ENCODE measurements around the gene FLOT2.
"Not testable (repeated sequence)": the region's sequence is repeated elsewhere in the genome, so short reads cannot be mapped to it uniquely, and the experiment has no call there.

FLOT2 gene

DNA sequence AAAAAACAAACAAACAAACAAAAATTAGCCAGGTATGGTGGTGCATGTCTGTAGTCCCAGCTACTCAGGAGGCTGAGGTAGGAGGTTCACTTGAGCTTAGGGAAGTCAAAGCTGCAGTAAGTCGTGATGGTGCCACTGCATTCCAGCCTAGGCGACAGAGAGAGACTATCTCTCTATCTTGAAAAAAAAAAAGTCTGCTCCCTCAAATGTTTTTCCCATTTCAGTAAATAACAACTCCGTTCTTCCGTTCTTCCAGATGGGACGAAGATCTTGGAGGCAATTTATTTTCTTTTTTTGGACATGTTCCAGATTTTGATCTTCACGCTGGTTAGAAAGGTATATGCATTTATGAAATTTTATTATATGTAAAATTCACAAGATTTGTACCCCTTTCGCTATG is 23.7 kb downstream of the FLOT2 start:
- no peak for DNase-seq (ENCODE audit: low read depth)

DNA sequence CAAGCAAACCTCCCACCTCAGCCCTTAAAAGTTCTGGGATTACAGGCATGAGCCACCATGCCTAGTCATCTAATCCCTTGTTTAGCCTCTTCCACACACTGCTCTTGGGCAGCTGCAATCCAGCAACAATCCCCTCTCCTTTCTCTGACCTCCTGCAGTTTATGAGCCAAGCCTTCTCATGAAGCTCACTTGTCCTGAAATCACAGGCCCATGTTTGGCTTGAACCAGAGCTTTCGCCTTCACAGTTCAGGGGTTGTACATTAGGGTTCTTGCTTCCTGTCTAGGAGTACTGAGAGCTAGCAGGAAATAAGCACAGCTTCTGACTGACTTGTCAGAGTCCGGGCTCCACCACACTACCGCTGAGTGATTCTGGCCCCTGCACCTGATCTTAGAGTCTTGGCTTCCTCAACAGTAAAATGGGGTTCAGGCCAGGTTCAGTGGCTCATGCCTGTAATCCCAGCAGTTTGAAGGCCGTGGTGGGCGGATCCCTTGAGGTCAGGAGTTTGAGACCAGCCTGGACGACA is 26.4 kb downstream of the FLOT2 start:
- no peak for DNase-seq (ENCODE audit: low read depth)

DNA sequence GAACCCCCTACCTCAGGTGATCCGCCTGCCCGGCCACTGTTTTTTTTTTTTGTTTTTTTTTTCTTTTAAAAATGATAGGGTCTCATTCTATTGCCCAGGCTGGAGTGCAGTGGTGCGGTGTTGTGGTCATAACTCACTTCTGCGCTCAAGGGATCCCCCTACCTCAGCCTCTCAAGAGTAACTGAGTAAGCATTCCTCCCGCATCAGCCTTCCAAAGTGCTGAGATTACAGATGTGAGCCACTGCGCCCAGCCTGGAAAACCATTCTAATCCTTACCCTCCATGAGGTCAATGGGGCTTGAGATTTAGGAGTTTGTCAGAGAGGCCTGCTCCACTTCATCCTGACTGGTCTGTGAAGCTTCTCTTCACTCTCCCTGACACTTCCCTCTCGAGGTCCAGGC is 30.3 kb downstream of the FLOT2 start:
- no peak for DNase-seq (ENCODE audit: low read depth)

DNA sequence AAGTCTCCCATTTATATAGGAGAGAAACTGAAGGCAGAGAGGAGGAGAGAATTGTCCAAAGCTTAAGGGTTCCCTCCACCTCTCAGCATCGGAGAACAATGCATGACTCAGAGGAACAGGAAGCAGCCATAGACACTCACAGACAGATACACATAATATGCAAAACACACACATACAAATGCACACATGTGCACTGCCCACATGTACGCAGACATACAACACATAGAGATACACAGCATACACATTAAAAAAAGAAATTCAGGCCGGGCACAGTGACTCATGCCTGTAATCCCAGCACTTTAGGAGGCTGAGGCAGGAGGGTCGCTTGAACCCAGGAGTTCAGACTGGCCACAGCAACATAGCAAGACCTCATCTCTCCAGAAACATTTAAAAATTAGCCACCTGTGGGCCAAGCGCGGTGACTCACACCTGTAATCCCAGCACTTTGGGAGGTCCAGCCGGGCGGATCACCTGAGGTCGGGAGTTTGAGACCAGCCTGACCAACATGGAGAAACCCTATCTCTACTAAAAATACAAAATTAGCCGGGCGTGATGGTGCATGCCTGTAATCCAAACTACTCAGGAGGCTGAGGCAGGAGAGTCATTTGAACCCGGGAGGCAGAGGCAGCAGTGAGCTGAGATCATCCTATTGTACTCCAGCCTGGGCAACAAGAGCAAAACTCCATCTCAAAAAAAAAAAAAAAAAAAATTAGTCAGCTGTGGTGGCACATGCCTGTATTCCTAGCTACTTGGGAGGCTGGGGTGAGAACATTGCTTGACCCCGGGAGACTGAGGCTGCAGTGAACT is 31.4 kb downstream of the FLOT2 start:
- DNase-seq (ENCODE audit: low read depth) = no peak

DNA sequence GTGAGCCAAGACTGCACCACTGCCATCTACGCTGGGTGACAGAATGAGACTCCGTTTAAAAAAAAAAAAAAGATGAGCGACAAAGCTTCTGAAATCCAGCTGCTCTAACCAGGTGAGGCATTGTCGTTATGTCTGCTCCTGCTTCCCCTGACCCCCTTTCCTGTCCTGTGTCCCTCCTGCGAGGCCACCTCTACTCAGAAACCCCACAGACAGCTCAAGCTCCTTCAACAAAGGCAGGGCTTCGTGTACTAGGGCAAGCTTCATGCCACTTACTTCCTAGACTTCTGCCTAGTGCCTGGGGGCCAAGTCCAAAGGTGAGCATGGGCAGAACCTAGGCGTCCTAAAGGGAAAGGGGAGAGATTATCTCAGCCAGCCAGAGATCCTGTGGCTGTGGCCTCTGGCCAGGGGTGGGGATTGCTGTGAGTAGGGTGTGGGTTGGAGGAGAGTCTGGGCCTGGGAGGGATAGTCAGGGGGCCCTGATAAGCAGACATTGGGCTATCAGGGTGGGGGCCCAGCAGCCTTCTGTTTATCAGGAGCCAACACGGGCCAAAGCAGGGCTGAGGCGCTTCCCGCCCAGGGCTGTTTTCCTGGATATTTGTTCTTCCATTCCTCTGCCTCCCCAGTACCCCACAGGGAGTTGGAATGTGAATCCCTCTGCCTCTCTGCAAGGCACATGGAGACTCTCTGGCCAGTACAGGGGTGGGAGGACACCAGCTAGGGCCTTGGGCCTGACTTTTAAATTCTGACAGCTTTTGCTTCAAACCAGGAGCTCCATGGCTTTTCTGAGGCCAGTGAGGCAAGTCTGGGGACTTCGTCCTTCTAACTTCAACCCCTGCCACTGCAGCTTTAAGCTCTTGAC is 32.3 kb downstream of the FLOT2 start:
- DNase-seq (ENCODE audit: low read depth) = no peak

DNA sequence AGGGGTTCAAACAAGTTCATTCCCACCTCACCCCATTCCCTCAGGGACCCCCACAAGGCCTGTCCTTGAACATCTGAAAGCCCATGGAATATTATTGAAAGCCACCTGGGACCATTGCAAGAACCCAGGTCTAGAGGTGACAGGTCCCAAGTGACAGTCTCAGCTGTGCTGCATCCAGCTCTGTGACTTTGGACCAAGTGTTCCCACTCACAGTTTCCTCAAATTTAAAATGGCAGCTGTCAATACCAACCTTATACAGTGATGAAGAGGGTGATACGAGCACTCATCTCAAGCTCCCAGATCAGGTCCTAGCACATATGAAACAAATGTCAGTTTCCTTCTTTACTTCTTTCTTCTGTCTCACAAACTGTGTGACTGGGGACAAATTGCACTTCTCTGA is 33.6 kb downstream of the FLOT2 start:
- DNase-seq (ENCODE audit: low read depth) = no peak

DNA sequence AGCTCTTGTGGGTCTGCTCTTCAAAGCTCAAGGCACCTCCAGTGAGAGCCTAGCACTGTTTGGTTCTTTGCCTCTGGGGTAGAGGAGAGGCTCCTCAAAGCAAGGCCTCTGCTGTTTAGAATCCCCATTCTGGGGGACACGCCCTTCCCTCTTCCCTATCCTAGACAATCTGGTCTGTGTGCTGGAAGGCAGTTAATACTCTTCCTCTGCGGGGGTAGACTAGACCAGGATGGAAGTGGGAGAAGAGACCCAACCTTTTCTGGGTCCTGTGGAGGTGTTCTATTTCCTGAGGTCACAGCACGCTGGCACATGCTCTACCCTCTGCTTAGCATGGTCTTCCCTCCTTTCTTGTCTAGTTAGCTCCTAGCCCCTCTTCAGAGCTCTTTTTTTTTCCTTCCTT is 35.0 kb downstream of the FLOT2 start:
- DNase-seq (ENCODE audit: low read depth) = no peak

DNA sequence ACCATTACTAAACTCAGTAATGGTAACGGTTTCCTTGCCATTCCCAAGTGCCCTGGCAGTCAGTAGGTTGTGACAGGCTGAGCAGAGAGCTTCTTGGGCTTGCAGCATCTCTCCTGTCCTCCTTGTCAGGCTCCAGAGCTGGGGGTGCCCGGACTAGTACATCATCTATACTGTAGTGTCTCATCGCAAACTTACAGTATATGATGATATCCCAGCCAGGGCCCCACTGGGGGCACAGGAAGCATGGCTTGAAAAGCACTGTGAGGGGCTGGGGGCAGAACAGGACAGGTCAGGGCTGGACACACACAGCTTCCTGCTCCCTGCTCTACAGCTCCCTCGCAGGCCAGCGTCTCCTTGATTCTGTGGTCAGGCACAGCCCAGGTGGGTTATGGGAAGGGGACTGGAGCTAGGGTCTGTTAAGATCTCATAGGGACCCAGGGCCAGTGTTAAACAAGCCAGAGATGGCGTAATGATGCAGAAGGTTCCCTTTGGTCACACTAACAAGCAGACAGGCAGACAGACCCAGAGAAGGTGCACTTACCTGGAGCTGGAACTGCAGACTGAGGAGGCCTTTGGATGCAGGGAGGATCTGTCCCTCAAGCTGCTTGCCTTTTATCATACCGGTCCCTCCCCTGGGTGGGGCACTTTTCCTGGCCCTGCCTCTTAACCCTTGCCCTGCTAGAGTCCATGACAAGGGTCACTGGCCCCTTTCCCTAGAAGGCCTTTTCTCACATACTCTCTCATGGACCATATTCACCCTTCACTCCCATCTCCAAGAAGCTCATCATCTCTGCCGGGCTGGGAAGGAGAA is 35.9 kb downstream of the FLOT2 start:
- no peak for DNase-seq (ENCODE audit: low read depth)

DNA sequence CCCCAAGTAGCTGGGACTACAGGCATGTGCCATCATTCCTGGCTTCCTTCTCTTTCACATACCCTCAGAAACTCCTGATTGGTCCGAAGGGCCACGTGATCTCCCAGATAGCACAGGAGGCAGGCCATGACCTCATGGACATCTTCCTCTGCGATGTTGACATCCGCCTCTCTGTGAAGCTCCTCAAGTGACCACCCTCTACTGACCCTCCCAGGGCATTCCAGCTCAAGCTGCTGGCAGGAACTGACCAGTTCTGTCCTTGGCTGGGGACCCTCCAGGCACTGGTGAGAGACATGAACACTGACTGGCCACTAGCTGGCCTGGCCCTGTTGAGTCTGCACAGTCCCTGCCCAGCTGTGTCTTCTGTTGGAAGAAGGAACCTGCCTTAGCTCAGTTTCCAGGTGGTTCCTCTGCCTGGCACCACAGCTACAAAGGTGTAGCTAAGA is 37.1 kb downstream of the FLOT2 start:
- no peak for DNase-seq (ENCODE audit: low read depth)

DNA sequence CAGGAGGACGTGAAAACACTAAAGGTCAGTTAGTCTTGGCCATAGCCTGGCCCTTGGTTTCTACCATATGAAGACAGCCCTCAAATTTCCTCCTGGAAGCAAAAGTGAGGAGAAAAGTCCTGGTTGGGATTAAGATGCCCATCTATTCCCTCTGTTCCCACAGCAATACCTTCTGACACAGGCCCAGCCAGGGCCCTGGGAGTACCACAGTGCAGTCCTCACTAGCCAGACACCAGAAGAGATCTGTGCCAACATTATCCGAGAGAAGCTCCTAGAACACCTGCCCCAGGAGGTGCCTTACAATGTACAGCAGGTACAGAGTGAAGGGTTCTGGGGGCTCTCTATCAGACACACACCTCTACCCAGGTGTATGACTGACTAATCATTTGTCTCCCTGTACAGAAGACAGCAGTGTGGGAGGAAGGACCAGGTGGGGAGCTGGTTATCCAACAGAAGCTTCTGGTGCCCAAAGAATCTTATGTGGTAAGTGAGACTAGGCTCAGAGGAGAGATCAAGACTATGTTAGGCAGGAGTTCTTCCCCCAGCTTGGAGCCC is 38.7 kb downstream of the FLOT2 start:
- DNase-seq (ENCODE audit: low read depth) = no peak

DNA sequence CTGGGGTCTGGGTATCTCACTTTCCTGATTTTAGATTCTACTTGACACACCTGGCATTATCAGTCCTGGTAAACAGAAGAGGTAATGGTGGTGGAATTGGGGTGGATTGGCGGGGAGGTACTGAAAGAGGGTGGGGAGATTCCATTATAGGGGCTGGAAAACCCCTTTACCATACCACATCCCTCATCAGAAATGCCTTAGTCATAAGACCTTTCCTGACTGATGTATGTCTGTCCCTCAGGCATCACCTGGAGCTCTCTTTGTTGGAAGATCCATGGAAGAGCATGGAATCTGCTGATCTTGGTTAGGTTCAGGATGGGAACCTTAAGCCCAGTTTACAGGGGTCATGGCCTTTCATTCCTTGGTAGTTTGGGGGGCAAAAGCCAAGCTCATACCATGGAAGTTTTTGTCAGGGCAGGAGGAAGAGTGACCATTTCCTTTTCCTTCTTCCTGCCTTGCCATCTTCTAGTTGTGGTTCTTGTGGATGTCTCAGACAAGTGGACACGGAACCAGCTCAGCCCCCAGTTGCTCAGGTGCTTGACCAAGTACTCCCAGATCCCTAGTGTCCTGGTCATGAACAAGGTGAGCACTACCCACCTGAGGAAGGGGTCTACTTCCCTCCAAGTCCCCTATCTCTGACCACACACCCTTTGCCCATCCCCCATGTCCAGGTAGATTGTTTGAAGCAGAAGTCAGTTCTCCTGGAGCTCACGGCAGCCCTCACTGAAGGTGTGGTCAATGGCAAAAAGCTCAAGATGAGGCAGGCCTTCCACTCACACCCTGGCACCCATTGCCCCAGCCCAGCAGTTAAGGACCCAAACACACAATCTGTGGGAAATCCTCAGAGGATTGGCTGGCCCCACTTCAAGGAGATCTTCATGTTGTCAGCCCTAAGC is 39.4 kb downstream of the FLOT2 start:
- DNase-seq (ENCODE audit: low read depth) = no peak

DNA sequence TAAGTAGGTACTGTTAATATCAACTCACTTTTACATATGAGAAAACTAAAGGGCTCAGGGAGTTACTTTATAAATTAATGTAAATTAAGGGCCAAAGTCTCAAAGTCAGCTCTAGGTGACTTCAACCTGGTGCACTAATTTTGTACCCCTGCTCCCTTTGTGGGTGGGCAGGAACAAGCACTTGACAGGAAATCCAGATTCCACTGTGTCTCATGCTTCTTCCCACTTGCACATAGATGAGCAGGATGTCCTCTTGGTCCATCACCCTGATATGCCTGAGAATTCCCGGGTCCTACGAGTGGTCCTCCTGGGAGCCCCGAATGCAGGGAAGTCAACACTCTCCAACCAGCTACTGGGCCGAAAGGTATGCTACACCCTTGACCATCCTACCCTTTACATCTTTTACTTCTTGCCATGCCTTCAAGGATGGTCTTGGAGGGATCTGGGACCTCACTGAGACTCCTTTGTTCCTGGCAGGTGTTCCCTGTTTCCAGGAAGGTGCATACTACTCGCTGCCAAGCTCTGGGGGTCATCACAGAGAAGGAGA is 41.4 kb downstream of the FLOT2 start:
- DNase-seq (ENCODE audit: low read depth) = no peak

DNA sequence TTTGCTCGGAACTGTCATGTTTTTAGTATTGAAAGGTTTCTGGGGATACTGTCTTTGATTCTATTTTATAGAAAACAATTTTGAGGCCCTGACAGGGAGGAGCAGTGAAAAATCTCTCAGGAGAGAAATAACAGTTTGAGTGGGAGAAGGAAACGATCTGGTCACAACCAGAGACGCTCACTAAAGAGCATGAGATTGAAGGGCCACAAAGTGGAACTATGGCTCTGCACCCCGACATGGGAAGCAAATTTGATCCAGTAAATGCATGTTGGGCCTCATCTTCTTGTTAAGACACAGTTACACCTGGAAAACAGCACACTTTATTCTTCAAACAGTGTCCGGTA is 42.2 kb downstream of the FLOT2 start:
- DNase-seq (ENCODE audit: low read depth) = no peak

DNA sequence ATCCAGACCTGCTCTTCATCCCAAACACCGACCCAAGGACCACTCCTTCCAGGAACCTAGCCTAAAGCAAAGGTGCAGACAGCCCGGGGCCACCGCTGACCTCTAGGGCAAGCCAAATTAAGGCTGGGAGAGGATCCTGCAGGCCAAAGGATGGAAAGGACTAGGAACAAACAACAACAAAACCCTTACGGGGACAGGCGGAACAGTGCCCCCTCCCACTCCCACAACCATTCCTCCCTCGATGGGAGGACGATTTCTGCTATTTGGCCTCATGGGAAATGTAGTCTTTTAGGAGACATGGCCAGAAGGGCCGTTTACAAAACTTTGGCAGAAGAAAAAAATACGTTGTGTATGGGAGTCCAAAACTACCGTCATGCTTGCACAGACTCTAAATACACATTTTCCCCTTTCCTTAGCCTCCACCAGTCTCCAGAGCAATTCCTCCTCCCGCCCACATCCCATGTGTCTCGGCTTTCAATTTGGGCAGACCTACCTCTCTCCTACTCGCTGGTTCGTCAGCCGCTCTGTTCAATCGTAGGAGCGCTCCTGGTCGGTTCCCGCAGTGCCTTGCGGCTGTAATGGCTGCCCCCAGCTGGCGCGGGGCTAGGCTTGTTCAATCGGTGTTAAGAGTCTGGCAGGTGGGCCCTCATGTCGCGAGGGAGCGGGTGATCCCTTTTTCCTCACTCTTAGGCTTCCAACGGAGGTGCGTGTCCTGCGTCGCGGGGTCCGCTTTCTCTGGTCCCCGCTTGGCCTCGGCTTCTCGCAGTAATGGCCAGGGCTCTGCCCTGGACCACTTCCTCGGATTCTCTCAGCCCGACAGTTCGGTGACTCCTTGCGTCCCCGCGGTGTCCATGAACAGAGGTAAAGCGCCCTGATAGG is 42.8 kb downstream of the FLOT2 start, which contains the start of gene ERAL1:
Gene ERAL1 (plus strand): TSS at position 560 of the 879 bp plus-strand sequence. CDS start 19 bp downstream, at position 579.
- peak; percentile 57 for DNase-seq (ENCODE audit: low read depth)

DNA sequence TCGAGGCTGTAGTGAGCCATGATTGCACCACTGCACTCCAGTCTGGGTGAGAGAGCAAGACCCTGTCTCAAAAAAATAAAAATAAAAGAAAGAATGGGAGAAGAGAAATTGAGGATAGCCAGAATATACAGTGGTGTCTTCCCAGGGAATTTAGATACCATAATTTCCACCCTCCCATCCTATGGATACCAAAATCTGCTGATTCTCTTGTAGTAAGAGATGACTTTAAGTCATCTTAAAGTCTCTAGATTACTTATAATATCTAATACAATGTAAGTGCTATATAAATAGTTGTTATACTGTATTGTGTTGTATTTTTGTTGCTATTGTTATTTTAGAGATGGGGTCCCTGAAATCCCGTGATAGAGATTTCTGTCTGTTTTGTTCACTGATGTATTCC is 44.2 kb downstream of the FLOT2 start:
- no peak for DNase-seq (ENCODE audit: low read depth)

DNA sequence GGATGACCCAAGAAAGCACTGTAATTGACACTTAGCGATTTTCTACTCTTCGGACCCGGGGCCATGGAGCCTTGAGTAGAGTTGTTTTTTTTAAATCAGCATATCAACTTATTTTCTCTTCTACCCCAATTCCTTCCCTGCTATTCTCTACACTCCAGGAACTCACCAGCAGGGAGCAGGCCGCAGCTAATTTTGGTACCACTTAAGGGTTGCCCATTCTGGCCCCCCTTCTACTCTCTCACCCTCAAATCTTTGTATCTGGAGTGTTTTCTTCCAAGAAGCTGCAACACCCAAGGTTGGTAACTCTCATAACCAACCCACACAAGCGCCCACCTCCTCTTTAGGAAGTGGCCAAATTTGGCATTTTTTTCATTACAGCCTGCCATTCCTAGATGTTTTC is 48.3 kb downstream of the FLOT2 start:
- DNase-seq (ENCODE audit: low read depth) = no peak

DNA sequence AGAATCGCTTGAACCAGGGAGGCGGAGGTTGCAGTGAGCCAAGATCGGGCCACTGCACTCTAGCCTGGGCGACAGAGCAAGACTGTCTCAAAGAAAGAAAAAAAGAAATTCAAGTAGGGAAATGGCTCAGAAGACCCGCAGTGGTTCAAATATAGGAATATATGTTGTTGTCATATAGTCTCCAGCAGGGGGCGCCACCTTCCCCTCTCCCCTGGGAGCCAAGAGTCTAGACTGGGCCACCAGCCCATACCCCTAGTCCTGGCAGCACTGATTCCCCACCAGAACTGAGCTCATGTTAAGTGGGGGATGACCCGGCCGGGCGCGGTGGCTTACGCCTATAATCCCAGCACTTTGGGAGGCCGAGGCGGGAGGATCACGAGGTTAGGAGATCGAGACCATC is 48.9 kb downstream of the FLOT2 start:
- DNase-seq (ENCODE audit: low read depth) = peak; percentile 31

DNA sequence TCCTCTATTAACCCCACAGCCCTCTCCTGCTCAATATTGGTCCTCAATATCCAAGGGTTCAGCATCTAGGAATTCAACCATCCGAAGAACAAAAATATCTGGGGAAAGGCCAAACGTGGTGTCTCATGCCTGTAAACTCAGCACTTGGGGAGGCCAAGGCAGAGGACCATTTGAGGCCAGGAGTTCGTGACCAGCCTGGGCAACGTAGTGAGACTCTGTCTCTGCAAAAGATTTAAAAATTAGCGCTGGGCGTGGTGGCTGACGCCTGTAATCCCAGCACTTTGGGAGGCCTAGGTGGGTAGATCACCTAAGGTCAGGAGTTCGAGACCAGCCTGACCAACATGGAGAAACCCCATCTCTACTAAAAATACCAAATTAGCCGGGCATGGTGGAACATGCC is 50.8 kb downstream of the FLOT2 start:
- DNase-seq (ENCODE audit: low read depth) = not testable (repeated sequence)

DNA sequence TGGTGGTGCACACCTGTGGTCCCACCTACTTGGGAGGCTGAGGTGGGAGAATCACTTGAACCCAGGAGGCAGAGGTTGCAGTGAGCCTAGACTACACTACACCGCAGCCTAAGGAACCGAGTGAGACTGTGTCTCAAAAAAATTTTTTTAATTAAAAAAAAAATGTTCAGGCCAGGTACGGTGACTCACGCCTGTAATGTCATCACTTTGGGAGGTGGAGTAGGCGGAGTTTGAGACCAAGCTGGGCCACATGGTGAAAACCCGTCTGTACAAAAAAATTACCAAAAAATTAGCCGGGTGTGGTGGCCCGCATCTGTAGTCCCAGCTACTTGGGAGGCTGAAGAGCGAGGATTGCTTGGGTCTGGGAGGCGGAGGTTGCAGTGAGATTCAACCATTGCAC is 51.3 kb downstream of the FLOT2 start:
- no peak for DNase-seq (ENCODE audit: low read depth)

DNA sequence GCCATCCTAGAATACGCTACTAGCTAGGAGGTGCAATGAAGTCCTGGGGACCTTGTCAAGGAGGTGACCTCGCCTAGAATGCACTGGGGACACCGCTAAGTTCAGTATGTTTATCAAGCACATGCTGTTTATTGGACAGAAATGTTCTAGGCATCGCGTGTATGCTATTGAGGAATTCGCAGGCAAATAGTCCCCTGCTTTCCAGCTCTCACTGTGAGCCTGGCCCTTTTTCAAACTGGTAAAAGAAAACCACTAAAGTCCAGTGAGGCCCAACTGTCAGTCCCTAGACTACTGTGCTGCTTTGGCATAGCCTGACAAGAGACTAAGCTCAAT is 53.8 kb downstream of the FLOT2 start:
- no peak for DNase-seq (ENCODE audit: low read depth)
